OCI-LY7 (cell line): ENCODE data around the gene NFKB2. TPM values are rescaled to one million over a fixed set of nuclear protein-coding genes. Genes with fewer than 3 reads are reported as not detected.

Experiments used
- BruUV-seq: library from RNA; stranded (reverse); fragments of 400-500 nt; replicated peaks from 2 replicates; lab custom pipeline; 2021; lab: Mats Ljungman, UMichigan
- CTCF ChIA-PET: fragments of 300-600 bp; sonication (Branson Sonifier 250); formaldehyde crosslinking; loops from one replicate; lab custom pipeline; 2022; ENCODE audit warnings: antibody characterized with exemption; ENCODE audit not compliant: unreplicated experiment; lab: Charles Lee
- POLR2A ChIA-PET: fragments of 300-600 bp; sonication (Branson Sonifier 250); formaldehyde crosslinking; loops from one replicate; lab custom pipeline; 2022; ENCODE audit warnings: antibody characterized with exemption; lab: Charles Lee
- DNase-seq: peaks from one replicate; pipeline ENCODE4 v3.0.0-alpha.2; 2015; ENCODE audit warnings: low spot score
- H2AFZ ChIP-seq: fragments of 200-600 bp; sonication (generic), shearing (Covaris generic); 2 replicates; pipeline ENCODE4 v1.6.1; 2014; ENCODE audit warnings: mild to moderate bottlenecking, antibody characterized with exemption, low read length, moderate library complexity
- H3K27ac ChIP-seq: fragments of 200-600 bp; sonication (generic); 2 replicates; pipeline ENCODE4 v1.5.1; 2014; ENCODE audit warnings: mixed run types, low read depth, mild to moderate bottlenecking, moderate library complexity, low read length, inconsistent platforms; ENCODE audit not compliant: poor library complexity, severe bottlenecking
- H3K36me3 ChIP-seq: fragments of 200-600 bp; sonication (generic); 2 replicates; pipeline ENCODE4 v1.6.1; 2014; ENCODE audit warnings: mild to moderate bottlenecking, antibody characterized with exemption, low read length, moderate library complexity, mixed read lengths; ENCODE audit not compliant: insufficient read depth
- H3K4me1 ChIP-seq: fragments of 200-600 bp; sonication (generic); 2 replicates; pipeline ENCODE4 v1.5.1; 2014; ENCODE audit warnings: mild to moderate bottlenecking, low read length; ENCODE audit not compliant: insufficient read depth, poor library complexity, severe bottlenecking
- H3K4me2 ChIP-seq: fragments of 200-600 bp; sonication (generic); 2 replicates; pipeline ENCODE4 v1.6.1; 2014; ENCODE audit warnings: mild to moderate bottlenecking, low read length
- H3K4me3 ChIP-seq: fragments of 200-600 bp; sonication (generic); 2 replicates; pipeline ENCODE4 v1.5.1; 2014; ENCODE audit warnings: mild to moderate bottlenecking, low read depth, low read length; ENCODE audit not compliant: poor library complexity, severe bottlenecking
- H3K79me2 ChIP-seq: fragments of 200-600 bp; sonication (generic); 2 replicates; pipeline ENCODE4 v1.6.1; 2016; ENCODE audit warnings: low read depth, mild to moderate bottlenecking, low read length, moderate library complexity, mixed read lengths; ENCODE audit not compliant: insufficient read depth
- H3K9me2 ChIP-seq: fragments of 200-600 bp; sonication (generic); 2 replicates; pipeline ENCODE4 v1.6.1; 2016; ENCODE audit warnings: mild to moderate bottlenecking, low read length, mixed read lengths; ENCODE audit not compliant: insufficient read depth
- H3K9me3 ChIP-seq: fragments of 200-600 bp; sonication (generic); 2 replicates; pipeline ENCODE4 v1.6.1; 2014; ENCODE audit warnings: mild to moderate bottlenecking, mixed run types, low read length, mixed read lengths
- H4K20me1 ChIP-seq: fragments of 200-600 bp; sonication (generic); 2 replicates; pipeline ENCODE4 v1.6.1; 2014; ENCODE audit warnings: mild to moderate bottlenecking, antibody characterized with exemption, low read length, moderate library complexity, mixed read lengths; ENCODE audit not compliant: insufficient read depth
- EZH2phosphoT487 ChIP-seq: fragments of 200-600 bp; sonication (generic); IDR thresholded peaks from 2 replicates; pipeline ENCODE4 v1.6.1; 2018; ENCODE audit warnings: low read depth, borderline replicate concordance, mild to moderate bottlenecking, mixed run types, antibody characterized with exemption, low read length, moderate library complexity, mixed read lengths
- intact Hi-C: fragments of 100-400 bp; cut with micrococcal nuclease; formaldehyde crosslinking; loops from one replicate; pipeline ENCODE4 v1.10.0; 2022; ENCODE audit not compliant: unreplicated experiment
- total RNA-seq, 2 experiments: library from RNA; depleted of rRNA in 1 of 2; stranded (reverse); fragments of >200 nt in 1 of 2; shearing (Covaris generic) in 1 of 2; gene quantifications; 2 replicates each; pipeline ENCODE4 v1.2.3, GENCODE V29; 2014 to 2022
- TF ChIP-seq, protein P1 (sequence below): fragments of 200-600 bp; sonication (generic); conservative IDR thresholded peaks from 2 replicates; pipeline ENCODE4 v1.5.1; 2014; ENCODE audit warnings: mild to moderate bottlenecking, antibody characterized with exemption, low read length, moderate library complexity, mixed read lengths

NFKB2 gene
- total RNA-seq, 2 experiments from 2014 or later: 47.1 to 67.3 TPM

DNA sequence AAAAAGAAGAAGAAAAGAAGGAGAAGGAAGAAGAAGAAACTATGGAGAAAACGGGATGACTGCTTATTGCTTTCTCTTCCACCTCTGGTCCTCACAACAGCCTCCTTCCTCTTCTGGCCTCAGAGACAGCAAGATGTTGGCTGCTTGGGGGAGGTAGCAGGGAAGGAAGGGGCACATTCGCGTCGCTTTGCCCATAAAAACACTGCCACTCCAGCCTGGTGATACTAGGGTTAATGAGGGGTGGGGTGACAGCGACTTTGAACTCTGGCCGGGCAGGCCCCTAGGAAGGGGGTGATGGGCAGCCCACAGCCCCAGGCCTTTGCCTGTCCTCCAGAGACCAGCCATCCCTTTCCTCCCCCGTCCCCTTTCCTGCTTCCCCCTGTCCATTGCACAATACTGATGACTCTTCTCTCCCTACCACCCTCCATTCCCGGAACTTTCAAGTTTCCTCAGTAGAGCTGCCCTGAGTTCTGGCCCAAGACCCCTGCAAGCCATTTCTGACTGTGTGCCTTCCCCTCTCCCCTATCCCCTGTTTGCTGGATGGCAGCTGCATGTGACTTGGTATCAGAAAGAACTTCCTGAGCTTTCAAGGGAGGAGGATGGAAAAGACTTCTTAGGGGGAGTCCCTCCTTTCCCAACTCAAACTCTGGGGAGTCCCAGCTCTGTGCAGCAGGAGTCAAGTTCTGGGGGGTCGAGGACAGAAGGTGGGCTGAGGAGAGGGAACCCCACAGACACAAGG is 39.1 kb downstream of the NFKB2 start:
- no peaks in the 10 kb centered on the region for H3K36me3 ChIP-seq
- DNase-seq: no peak
- H3K27ac ChIP-seq: no peak overlapping the region
- BruUV-seq: no TSS peak
- H3K9me2 ChIP-seq: no peaks in the 10 kb centered on the region
- TF ChIP-seq EZH2phosphoT487: no peak
- no peaks in the 10 kb centered on the region for H4K20me1 ChIP-seq
- POLR2A ChIA-PET: interaction anchor here (2.8 kb wide), 1 partner anchor 15 kb away, joined by 22 read pairs; the partner anchor contains the start of gene C10orf95
- peaks cover 19% of the 10 kb centered on the region for H3K4me1 ChIP-seq
- no peak overlapping the region for H3K4me3 ChIP-seq
- intact Hi-C loops: no loop called here
- CTCF ChIA-PET: no interaction called here
- no peaks in the 10 kb centered on the region for H3K9me3 ChIP-seq
- peaks cover 14% of the 10 kb centered on the region; the same call in 1 of the 2 replicates for H3K79me2 ChIP-seq
- no peak overlapping the region for H2AFZ ChIP-seq
- H3K4me2 ChIP-seq: no peak overlapping the region

DNA sequence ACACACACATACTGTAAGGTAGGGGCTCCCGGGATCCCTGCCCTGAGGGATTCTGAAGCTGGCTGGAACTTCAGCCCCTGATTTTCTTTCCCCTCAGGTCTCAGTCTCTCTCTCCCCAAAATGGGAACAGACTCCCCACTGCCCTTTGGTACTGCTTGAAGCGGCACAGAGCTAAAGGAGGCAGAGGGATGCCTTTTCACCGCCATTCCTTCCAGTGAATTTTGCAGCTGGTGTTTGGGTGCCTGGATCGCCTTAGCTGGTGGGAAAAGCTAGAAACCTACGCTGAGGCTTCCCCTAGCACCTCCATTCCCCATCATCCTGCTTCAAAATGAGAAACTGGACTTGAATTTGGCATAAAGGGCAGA is 39.6 kb downstream of the NFKB2 start:
- ChIA-PET POLR2A (interaction anchor here (1.0 to 2.8 kb wide), 2 partner anchors 15 to 32 kb away, joined by 3 to 22 read pairs; partner anchors contain the start of gene C10orf95), CTCF (no interaction called here)
- H3K4me1 ChIP-seq: peaks cover 19% of the 10 kb centered on the region
- H3K9me2 ChIP-seq: no peaks in the 10 kb centered on the region
- no peak overlapping the region for H3K4me3 ChIP-seq
- peaks cover 14% of the 10 kb centered on the region; the same call in 1 of the 2 replicates for H3K79me2 ChIP-seq
- no peak overlapping the region for H3K27ac ChIP-seq
- no peaks in the 10 kb centered on the region for H4K20me1 ChIP-seq
- H3K4me2 ChIP-seq: no peak overlapping the region
- DNase-seq: no peak
- TF ChIP-seq, protein P1, sequence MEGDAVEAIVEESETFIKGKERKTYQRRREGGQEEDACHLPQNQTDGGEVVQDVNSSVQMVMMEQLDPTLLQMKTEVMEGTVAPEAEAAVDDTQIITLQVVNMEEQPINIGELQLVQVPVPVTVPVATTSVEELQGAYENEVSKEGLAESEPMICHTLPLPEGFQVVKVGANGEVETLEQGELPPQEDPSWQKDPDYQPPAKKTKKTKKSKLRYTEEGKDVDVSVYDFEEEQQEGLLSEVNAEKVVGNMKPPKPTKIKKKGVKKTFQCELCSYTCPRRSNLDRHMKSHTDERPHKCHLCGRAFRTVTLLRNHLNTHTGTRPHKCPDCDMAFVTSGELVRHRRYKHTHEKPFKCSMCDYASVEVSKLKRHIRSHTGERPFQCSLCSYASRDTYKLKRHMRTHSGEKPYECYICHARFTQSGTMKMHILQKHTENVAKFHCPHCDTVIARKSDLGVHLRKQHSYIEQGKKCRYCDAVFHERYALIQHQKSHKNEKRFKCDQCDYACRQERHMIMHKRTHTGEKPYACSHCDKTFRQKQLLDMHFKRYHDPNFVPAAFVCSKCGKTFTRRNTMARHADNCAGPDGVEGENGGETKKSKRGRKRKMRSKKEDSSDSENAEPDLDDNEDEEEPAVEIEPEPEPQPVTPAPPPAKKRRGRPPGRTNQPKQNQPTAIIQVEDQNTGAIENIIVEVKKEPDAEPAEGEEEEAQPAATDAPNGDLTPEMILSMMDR: no peak
- no peak for TF ChIP-seq EZH2phosphoT487
- intact Hi-C loops: no loop called here
- BruUV-seq: no TSS peak
- no peaks in the 10 kb centered on the region for H3K36me3 ChIP-seq
- no peaks in the 10 kb centered on the region for H3K9me3 ChIP-seq
- no peak overlapping the region for H2AFZ ChIP-seq

DNA sequence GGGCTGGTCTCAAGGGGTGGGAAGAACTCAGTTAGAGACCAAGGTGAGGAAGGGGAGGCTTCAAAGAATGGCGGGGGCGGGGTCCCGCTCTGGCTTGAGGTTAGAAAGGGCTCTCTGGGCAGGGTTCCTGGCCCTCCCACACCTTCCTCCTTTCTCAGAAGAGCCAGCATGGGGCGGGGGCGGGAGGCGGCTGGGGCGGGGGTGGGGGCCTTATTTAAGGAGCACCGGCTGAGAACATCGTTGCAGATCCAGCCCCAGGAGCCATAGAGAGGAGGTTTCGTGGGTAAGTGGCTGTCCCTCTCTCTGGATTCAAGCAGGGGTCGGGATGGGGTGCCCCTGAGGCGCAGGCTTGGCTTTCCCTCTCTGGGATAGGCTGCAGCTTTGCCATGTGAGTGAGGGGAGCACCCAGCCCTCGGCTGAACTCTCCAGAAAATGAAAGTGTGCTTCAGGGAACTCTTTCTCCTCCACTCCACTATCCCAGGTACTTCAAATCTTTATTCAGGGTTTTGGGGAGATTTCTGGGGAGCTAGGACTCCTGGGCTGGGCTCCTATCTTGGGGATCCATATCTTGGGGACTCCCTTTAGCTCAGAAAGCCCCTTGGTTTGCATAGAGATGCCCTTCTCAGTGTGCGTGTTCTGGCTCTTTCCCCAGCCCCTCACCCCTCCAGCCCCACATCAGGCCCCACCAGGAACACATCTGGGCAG is 40.2 kb downstream of the NFKB2 start:
- Histone ChIP-seq H3K9me2 (no peaks in the 10 kb centered on the region), H4K20me1 (no peaks in the 10 kb centered on the region), H3K4me1 (peaks cover 19% of the 10 kb centered on the region), H3K79me2 (peaks cover 11% of the 10 kb centered on the region; the same call in 1 of the 2 replicates), H3K36me3 (no peaks in the 10 kb centered on the region), H3K9me3 (no peaks in the 10 kb centered on the region), H3K27ac (no peak overlapping the region), H2AFZ (no peak overlapping the region), H3K4me3 (no peak overlapping the region), H3K4me2 (peak overlapping the region; percentile 21; the same call in 1 of the 2 replicates)
- CTCF ChIA-PET: no interaction called here
- POLR2A ChIA-PET: interaction anchor here (0.7 to 2.8 kb wide), 3 partner anchors 14 to 41 kb away, joined by 3 to 22 read pairs (median 3); partner anchors contain the start of gene C10orf95
- intact Hi-C loops: no loop called here
- BruUV-seq: no TSS peak
- DNase-seq: no peak
- TF ChIP-seq, protein P1: no peak
- no peak for TF ChIP-seq EZH2phosphoT487
